ENCODE results near the gene ACTL6A. TPM values are rescaled to one million over a fixed set of nuclear protein-coding genes. Genes with fewer than 3 reads are reported as not detected.
A peak's percentile ranks its signal among the peaks of the same experiment; 100 is the strongest.

ACTL6A gene
- total RNA-seq, 1 experiment from 2014 or later = 113 TPM

DNA sequence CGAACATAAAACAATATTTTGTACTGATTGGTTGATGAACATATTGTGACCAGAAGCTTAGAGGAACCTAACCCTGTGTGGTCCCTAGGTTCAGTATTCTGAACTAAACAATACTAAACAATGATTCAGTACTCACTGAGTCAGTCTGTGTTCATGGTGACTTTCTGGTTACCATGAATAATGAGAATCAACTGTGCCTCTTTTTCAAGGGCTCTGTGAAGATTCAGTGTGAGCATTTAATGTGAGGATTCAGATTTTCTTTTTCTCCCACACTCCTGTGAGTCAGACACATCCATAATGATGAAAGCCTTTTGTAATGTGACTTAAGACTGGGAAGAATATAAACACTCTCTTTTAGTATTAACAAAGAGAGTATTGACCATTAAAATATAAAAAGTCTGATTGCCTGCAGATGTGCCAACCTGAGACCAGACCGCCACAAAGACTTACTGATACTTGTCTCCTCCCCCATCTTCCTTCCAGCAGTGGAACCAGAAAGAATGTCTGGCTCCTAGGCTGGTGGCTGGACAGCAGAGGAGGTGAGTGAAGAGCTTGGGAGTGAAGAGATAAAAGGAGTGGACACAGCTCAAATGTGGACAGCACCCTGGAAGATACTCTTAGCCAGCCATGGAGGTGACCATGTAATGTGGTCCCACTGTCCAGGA, 17.6 kb upstream of the ACTL6A start:
- Histone ChIP-seq H2AFZ (peak overlapping the region; percentile 39; the same call in 1 of the 2 replicates), H3K36me3 (ENCODE audit: low read depth) (no peaks in the 10 kb centered on the region), H3K4me3 (no peak overlapping the region), H3K9me2 (ENCODE audit: insufficient read depth) (0 out of 2 replicates have a peak, but pooled peaks cover 2% of the 10 kb centered on the region), H3K4me1 (replicated peaks; ENCODE audit: insufficient read depth) (peaks cover 12% of the 10 kb centered on the region), H3K4me2 (no peak overlapping the region), H4K20me1 (ENCODE audit: insufficient read depth) (no peaks in the 10 kb centered on the region), H3K79me2 (ENCODE audit: low read depth) (no peaks in the 10 kb centered on the region), H3K9me3 (ENCODE audit: insufficient read depth, low read depth) (no peaks in the 10 kb centered on the region), H3F3A (ENCODE audit: insufficient read depth, low read depth) (no peaks in the 10 kb centered on the region), H3K27me3 (ENCODE audit: insufficient read depth, low read depth) (no peaks in the 10 kb centered on the region), H3K27ac (no peak overlapping the region)
- no peak for DNase-seq
- TF ChIP-seq, protein P1, sequence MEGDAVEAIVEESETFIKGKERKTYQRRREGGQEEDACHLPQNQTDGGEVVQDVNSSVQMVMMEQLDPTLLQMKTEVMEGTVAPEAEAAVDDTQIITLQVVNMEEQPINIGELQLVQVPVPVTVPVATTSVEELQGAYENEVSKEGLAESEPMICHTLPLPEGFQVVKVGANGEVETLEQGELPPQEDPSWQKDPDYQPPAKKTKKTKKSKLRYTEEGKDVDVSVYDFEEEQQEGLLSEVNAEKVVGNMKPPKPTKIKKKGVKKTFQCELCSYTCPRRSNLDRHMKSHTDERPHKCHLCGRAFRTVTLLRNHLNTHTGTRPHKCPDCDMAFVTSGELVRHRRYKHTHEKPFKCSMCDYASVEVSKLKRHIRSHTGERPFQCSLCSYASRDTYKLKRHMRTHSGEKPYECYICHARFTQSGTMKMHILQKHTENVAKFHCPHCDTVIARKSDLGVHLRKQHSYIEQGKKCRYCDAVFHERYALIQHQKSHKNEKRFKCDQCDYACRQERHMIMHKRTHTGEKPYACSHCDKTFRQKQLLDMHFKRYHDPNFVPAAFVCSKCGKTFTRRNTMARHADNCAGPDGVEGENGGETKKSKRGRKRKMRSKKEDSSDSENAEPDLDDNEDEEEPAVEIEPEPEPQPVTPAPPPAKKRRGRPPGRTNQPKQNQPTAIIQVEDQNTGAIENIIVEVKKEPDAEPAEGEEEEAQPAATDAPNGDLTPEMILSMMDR (conservative IDR thresholded peaks at IDR 0.05) = no peak
- TF ChIP-seq EZH2 (IDR thresholded peaks at IDR 0.05; ENCODE audit: low read depth) = no peak
- intact Hi-C loops (cut with micrococcal nuclease; ENCODE audit: unreplicated experiment) = no loop called here
- BruUV-seq (replicated peaks) = no TSS peak
- ChIA-PET POLR2A (ENCODE audit: unreplicated experiment) (interaction anchor here (0.7 kb wide), 1 partner anchor 12 kb away, joined by 8 read pairs; no protein-coding TSS in a partner anchor), CTCF (interaction anchor here (0.5 kb wide), 1 partner anchor 199 kb away, joined by 4 read pairs; no protein-coding TSS in a partner anchor)

DNA sequence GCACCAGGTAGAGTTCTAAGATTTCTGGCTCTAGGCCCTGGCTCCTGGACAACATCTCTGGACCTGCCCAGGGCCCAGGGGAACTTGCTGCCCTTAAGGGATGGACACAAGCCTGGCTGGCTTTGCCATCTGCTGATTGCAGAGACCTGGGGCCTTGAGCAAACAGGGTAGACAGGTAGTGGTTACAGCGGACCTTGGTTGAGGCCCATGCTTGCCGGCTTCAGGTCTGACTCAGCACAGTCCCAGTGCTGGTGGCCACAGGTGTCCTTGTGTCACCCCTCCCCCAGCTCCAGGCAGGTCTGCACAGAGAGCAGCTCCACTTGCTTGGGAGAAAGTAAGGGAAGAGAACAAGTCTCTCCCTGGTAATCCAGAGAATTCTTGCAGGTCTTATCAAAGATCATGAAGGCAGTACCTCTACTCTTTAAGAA, 15.9 kb upstream of the ACTL6A start:
- no peak for TF ChIP-seq EZH2 (IDR thresholded peaks at IDR 0.05; ENCODE audit: low read depth)
- TF ChIP-seq, protein P1 (conservative IDR thresholded peaks at IDR 0.05) = no peak
- H3K4me1 ChIP-seq (replicated peaks; ENCODE audit: insufficient read depth) = peaks cover 12% of the 10 kb centered on the region
- ChIA-PET CTCF (interaction anchor here (1.0 kb wide), 1 partner anchor 16 kb away, joined by 4 read pairs; the partner anchor contains the start of gene ACTL6A), POLR2A (ENCODE audit: unreplicated experiment) (no interaction called here)
- 0 out of 2 replicates have a peak, but pooled peaks cover 2% of the 10 kb centered on the region for H3K9me2 ChIP-seq (ENCODE audit: insufficient read depth)
- intact Hi-C loops (cut with micrococcal nuclease; ENCODE audit: unreplicated experiment) = no loop called here
- H3K4me2 ChIP-seq = peak overlapping the region; percentile 8; the same call in 1 of the 2 replicates
- H3K36me3 ChIP-seq (ENCODE audit: low read depth) = no peaks in the 10 kb centered on the region
- BruUV-seq (replicated peaks) = no TSS peak
- H4K20me1 ChIP-seq (ENCODE audit: insufficient read depth) = no peaks in the 10 kb centered on the region
- H3K27ac ChIP-seq = peak overlapping the region; percentile 30
- H3F3A ChIP-seq (ENCODE audit: insufficient read depth, low read depth) = no peaks in the 10 kb centered on the region
- DNase-seq = peak; percentile 79 to 86
- H3K27me3 ChIP-seq (ENCODE audit: insufficient read depth, low read depth) = no peaks in the 10 kb centered on the region
- H3K4me3 ChIP-seq = no peak overlapping the region
- peak overlapping the region; percentile 16; the same call in 1 of the 2 replicates for H2AFZ ChIP-seq
- no peaks in the 10 kb centered on the region for H3K79me2 ChIP-seq (ENCODE audit: low read depth)
- no peaks in the 10 kb centered on the region for H3K9me3 ChIP-seq (ENCODE audit: insufficient read depth, low read depth)

DNA sequence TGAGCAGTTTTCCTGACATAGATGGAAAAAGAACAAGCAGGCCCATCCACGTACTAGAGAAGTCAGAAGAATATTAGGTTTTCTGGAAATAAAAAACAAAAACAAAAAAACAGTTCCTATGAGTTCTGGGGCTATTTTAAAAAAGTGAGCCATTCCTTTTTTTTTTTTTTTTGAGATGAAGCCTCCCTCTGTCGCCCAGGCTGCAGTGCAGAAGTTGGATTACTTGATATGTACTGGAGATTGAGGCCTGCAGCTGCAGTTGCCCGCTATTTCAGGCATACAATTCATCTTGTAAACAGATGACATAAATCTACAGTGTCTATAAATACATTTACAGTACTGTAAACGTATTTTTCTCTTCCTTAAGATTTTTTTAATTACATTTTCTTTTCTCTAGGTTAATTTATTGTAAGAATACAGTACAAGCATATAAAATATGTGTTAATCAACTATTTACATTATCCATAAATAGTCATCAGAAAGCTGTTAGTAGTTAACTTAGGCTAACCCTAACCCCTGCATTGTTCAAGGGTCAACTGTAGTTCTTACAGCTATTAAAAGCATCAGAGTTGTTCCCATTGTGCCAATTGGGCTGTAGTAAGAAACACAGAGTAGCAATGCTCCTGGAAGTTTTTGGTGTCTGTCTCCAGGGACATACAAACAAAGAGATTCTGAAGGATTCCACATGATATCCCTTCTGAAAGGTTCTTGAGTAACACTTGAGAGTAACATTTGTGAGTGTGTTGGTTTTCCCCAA, 11.2 kb upstream of the ACTL6A start:
- H3K9me3 ChIP-seq (ENCODE audit: insufficient read depth, low read depth) = no peaks in the 10 kb centered on the region
- H3K27me3 ChIP-seq (ENCODE audit: insufficient read depth, low read depth) = no peaks in the 10 kb centered on the region
- no peak for TF ChIP-seq EZH2 (IDR thresholded peaks at IDR 0.05; ENCODE audit: low read depth)
- TF ChIP-seq, protein P1 (conservative IDR thresholded peaks at IDR 0.05) = no peak
- H2AFZ ChIP-seq = no peak overlapping the region
- H3F3A ChIP-seq (ENCODE audit: insufficient read depth, low read depth) = no peaks in the 10 kb centered on the region
- H3K79me2 ChIP-seq (ENCODE audit: low read depth) = no peaks in the 10 kb centered on the region
- H3K9me2 ChIP-seq (ENCODE audit: insufficient read depth) = 0 out of 2 replicates have a peak, but pooled peaks cover 2% of the 10 kb centered on the region
- H3K4me1 ChIP-seq (replicated peaks; ENCODE audit: insufficient read depth) = peaks cover 8% of the 10 kb centered on the region
- H3K36me3 ChIP-seq (ENCODE audit: low read depth) = no peaks in the 10 kb centered on the region
- H3K4me2 ChIP-seq = no peak overlapping the region
- CTCF ChIA-PET = no interaction called here
- POLR2A ChIA-PET (ENCODE audit: unreplicated experiment) = no interaction called here
- no peaks in the 10 kb centered on the region for H4K20me1 ChIP-seq (ENCODE audit: insufficient read depth)
- H3K27ac ChIP-seq = no peak overlapping the region
- DNase-seq = peak in 1 of 2 experiments; percentile 21
- H3K4me3 ChIP-seq = no peak overlapping the region
- no TSS peak for BruUV-seq (replicated peaks)
- intact Hi-C loops (cut with micrococcal nuclease; ENCODE audit: unreplicated experiment) = loop anchor here (10.0 kb wide), 1 partner anchor 297 kb away; the partner anchor contains the start of gene KCNMB3
